GM12801 (cell line): ENCODE data around the gene KIF18A.

ENCODE experiments used
- TF ChIP-seq, protein P1 (sequence below): IDR thresholded peaks from one replicate; pipeline ENCODE4 v1.5.1; 2011; ENCODE audit warnings: control low read depth; ENCODE audit not compliant: insufficient read length; ENCODE audit errors: extremely low read depth

KIF18A gene

DNA sequence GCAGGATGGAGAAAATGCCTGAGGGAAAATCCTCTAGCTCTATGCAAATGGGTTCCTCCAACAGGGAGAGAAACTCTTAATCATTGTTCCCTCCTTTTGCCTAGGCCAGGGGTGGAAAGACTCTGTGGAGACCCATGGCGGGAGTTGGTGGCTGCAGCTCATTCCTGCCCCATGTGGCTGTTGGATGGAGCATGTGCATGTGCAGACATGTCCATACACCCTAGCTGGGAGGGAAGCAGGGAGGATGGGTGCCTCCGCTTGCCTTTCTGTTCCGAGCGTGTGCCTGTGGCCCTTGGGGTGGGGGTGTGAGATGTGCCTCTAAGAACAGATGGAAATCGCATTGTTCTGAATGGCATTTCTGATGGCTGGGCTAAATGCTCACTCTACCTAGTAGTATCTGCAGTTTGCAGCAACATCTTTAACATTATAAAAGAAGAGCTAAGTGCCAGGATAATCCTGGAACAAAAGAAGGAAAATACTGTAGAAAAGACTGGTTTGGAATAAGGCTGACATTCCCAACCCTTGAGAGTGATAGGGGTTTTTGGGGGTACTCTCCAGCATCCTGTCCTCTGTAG lies 32.0 kb upstream of the KIF18A start:
- TF ChIP-seq, protein P1, sequence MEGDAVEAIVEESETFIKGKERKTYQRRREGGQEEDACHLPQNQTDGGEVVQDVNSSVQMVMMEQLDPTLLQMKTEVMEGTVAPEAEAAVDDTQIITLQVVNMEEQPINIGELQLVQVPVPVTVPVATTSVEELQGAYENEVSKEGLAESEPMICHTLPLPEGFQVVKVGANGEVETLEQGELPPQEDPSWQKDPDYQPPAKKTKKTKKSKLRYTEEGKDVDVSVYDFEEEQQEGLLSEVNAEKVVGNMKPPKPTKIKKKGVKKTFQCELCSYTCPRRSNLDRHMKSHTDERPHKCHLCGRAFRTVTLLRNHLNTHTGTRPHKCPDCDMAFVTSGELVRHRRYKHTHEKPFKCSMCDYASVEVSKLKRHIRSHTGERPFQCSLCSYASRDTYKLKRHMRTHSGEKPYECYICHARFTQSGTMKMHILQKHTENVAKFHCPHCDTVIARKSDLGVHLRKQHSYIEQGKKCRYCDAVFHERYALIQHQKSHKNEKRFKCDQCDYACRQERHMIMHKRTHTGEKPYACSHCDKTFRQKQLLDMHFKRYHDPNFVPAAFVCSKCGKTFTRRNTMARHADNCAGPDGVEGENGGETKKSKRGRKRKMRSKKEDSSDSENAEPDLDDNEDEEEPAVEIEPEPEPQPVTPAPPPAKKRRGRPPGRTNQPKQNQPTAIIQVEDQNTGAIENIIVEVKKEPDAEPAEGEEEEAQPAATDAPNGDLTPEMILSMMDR, result no peak

DNA sequence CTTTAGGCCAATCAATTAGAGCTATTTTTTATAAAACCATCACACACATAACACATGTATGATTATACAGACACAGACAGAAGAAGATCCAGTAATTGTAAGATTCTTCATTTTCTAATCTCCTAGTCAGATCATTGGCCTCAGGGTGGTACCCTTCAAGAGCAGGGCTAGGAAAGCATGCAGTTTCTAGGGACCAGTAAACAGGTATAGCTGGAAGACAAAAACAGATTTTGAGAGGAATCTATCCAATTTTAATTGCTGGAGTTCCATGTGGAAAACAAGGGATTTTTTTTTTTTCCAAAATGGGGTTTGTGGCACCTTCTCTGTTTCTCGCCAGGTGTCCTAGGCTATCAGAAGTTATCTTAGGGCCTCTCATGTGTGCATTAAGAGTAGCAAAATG lies 29.9 kb upstream of the KIF18A start:
- TF ChIP-seq, protein P1, result no peak

DNA sequence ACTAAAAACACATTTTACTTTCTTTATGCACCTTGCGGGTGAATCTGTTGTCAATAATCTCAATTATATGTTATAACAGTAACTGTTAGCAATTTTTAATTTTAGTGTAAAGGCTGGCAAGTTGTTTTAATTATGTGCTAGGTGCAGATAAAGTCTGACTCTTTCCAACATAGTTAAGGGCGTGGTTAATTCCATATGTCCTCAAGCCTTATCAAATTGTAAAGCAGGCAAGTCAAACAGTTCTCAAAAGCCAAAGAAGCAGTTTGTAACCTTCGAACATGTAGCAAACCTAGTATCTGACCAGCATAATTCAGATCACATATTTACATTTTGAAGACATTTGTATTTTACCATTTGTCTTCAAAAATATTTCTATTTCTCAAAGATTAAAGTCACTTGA lies 29.4 kb upstream of the KIF18A start:
- TF ChIP-seq, protein P1, result no peak

DNA sequence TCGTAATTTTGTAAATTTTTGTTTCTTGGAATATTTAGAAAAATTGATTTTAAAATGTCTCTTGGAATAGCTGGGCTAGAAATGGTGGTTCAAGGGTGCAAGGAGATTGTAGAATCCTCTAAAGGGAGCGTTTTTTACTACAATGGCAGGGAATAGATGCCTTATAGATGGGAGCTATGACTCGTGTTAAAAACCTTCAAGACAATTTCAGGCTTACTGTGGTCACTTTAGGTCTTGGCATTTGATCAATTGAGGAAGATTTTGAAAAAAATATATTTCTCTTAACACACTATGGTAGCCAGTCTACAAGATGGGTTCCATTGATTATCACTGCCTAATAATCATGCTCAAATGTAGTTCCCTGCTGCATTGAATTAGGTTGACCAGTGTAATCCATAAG lies 25.2 kb upstream of the KIF18A start:
- TF ChIP-seq, protein P1, result no peak

DNA sequence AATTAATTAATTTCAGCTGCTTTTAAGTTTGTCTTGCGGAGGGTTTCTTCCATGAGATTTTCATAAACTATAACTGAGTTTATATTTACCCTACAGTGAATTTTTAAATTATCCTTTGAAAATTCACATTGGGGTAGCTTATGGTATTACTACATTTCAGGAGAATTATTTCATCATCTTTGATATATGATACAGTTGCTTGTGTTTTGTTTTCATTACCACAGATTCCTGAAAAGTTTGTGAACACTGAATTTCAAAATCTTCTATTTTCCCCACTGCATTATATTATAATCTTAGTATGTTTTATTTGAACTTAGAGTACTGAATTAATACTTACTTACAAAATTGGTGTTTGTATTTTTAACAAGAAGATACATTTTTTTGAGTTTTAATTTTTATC lies 24.6 kb upstream of the KIF18A start:
- TF ChIP-seq, protein P1, result no peak

DNA sequence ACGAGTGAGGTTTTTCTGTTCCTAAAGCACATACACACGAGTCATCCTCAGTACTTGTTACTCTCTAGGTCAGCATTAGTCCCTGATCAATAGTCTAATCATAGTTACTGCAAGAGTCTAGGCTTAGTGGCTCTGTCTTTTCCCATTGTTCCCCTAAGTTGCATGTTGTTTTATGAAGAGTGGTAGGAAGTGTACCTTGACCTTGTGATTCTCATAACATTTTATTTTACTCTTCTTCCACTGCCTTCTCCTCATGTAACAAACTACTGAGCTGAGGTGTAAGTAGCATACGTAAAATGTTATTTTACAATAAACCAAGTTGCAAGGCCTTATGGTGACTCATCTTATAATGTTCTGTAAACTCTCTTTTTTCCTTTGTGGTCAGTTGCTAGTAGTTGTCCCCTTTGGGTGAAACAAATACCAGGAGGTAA lies 15.2 kb upstream of the KIF18A start:
- TF ChIP-seq, protein P1, result no peak

DNA sequence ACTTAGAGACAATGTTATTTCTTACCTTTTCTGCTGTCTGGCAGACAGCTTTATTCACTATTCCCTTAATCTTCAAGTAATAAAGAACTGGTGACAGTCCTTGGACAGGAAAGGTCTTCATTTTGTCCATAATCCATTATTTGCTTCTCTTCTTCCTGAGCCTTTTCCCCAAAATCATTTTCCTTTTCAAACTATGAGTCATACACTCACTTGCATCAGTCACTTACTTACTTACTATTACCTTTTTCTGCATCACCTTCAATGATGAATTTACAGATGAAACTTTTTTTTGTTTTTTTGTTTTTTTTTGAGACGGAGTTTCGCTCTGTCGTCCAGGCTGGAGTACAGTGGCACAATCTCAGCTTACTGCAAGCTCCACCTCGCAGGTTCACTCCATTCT lies 9.8 kb upstream of the KIF18A start:
- TF ChIP-seq, protein P1, result no peak
